ENCODE results near the gene ENKUR.

ENKUR gene

GRCh38 chr10:24947304-24948097 is 68.5 kb downstream of the ENKUR start:
- DNase-seq (ENCODE audit: low read depth in 2 of 2) = no peak

- DNase-seq (ENCODE audit: low read depth in 2 of 2) = no peak
Observed at GRCh38 chr10:24944512-24945255, 71.3 kb downstream of the ENKUR start.

GRCh38 chr10:24938525-24938924 is 77.4 kb downstream of the ENKUR start:
- no peak for DNase-seq (ENCODE audit: low read depth in 2 of 2)

GRCh38 chr10:24938076-24938475 is 77.9 kb downstream of the ENKUR start:
- DNase-seq (ENCODE audit: low read depth in 2 of 2) = no peak

GRCh38 chr10:24935504-24936292 is 80.3 kb downstream of the ENKUR start:
- DNase-seq (ENCODE audit: low read depth in 2 of 2) = no peak
